K562 (cell line): Measurements from ENCODE around the gene BIRC6. TPM values are rescaled to one million over a fixed set of nuclear protein-coding genes. Genes with fewer than 3 reads are reported as not detected.
A peak's percentile ranks its signal among the peaks of the same experiment; 100 is the strongest.

ENCODE experiments used
- ATAC-seq: fragments of 200-7000 bp; cut with Tn5 transposase; 3 replicates; pipeline ENCODE4 v1.9.1; 2020; ENCODE audit warnings: moderate library complexity
- BruUV-seq: library from RNA; stranded (reverse); fragments of 400-500 nt; replicated peaks from 2 replicates; lab custom pipeline; 2021; lab: Mats Ljungman, UMichigan
- CTCF ChIA-PET: fragments of 300-600 bp; formaldehyde crosslinking; extraction: SDS; loops from one replicate; lab custom pipeline; 2021; ENCODE audit warnings: low intra/inter-chr PET ratio; lab: Yijun Ruan, JAX
- POLR2A ChIA-PET: fragments of 300-600, 350-650 bp; sonication (Branson Sonifier 250); formaldehyde crosslinking; extraction: SDS; loops from one replicate; lab custom pipeline; 2021; ENCODE audit warnings: antibody characterized with exemption, inconsistent platforms; lab: Yijun Ruan, JAX
- DNase-seq, 4 experiments: peaks; one replicate each; pipeline versions ENCODE4 v3.0.0 to v3.0.0-alpha.2; 2011 to 2018; ENCODE audit warnings: low spot score in 3 of 4, mixed read lengths in 3 of 4; ENCODE audit errors: extremely low read depth in 1 of 4
- FAIRE-seq: peaks from 2 replicates; lab custom pipeline; 2011; peaks lifted over from hg19 to GRCh38; lab: Jason Lieb, UNC
- H2AFZ ChIP-seq: 2 replicates; pipeline ENCODE4 v1.6.0; 2011; ENCODE audit warnings: low read depth, low read length, control low read depth, inconsistent platforms
- H3K27ac ChIP-seq: fragments of 200-600 bp; 3 replicates; pipeline ENCODE4 v1.8.0; 2011; ENCODE audit warnings: low read depth, mild to moderate bottlenecking, control low read depth, inconsistent platforms, low read length, moderate library complexity, mixed read lengths; ENCODE audit errors: extremely low read depth
- H3K27me3 ChIP-seq, 2 experiments: fragments of 300-600 bp in 1 of 2; 2 replicates in 1 of 2; 3 replicates in 1 of 2; pipeline versions ENCODE4 v1.6.0 to v1.8.0; 2011; ENCODE audit warnings: inconsistent platforms in 2 of 2, low read length in 2 of 2, mild to moderate bottlenecking in 1 of 2, mixed read lengths in 1 of 2, moderate library complexity in 1 of 2; ENCODE audit not compliant: control insufficient read depth in 2 of 2, insufficient read depth in 2 of 2
- H3K36me3 ChIP-seq: fragments of 300-600 bp; 3 replicates; pipeline ENCODE4 v1.8.0; 2011; ENCODE audit warnings: mild to moderate bottlenecking, low read length, inconsistent platforms; ENCODE audit not compliant: control insufficient read depth, insufficient read depth
- H3K4me1 ChIP-seq, 2 experiments: fragments of 200-600 bp in 1 of 2; replicated peaks in 1 of 2; 2 replicates in 1 of 2; 3 replicates in 1 of 2; pipeline versions ENCODE4 v1.5.1 to v1.8.0; 2011; ENCODE audit warnings: inconsistent platforms in 2 of 2, low read length in 2 of 2, mild to moderate bottlenecking in 1 of 2, mixed read lengths in 1 of 2, moderate library complexity in 1 of 2; ENCODE audit not compliant: control insufficient read depth in 2 of 2, insufficient read depth in 2 of 2
- H3K4me2 ChIP-seq: 2 replicates; pipeline ENCODE4 v1.6.1; 2011; ENCODE audit warnings: low read length, control low read depth, inconsistent platforms, mixed read lengths; ENCODE audit not compliant: insufficient read depth
- H3K4me3 ChIP-seq: fragments of 200-600 bp; sonication (generic), shearing (Covaris generic); 2 replicates; pipeline ENCODE4 v1.5.1; 2016; ENCODE audit warnings: control low read depth, inconsistent platforms
- H3K79me2 ChIP-seq: fragments of 200-600 bp; 3 replicates; pipeline ENCODE4 v1.8.0; 2011; ENCODE audit warnings: low read length, inconsistent platforms; ENCODE audit not compliant: control insufficient read depth, insufficient read depth
- H3K9ac ChIP-seq, 2 experiments: 2 replicates each; pipeline versions ENCODE4 v1.6.0 to v1.6.1; 2011; ENCODE audit warnings: low read depth in 2 of 2, low read length in 2 of 2, control low read depth in 1 of 2, inconsistent platforms in 1 of 2, mild to moderate bottlenecking in 1 of 2, mixed read lengths in 1 of 2; ENCODE audit not compliant: insufficient read depth in 1 of 2
- H3K9me1 ChIP-seq: one replicate; pipeline ENCODE4 v1.6.0; 2011; ENCODE audit warnings: inconsistent platforms, mild to moderate bottlenecking, low read length, moderate library complexity; ENCODE audit not compliant: control insufficient read depth, insufficient read depth
- H3K9me3 ChIP-seq: replicated peaks from 2 replicates; pipeline ENCODE4 v1.5.1; 2011; ENCODE audit warnings: low read depth, low read length, inconsistent platforms; ENCODE audit not compliant: control insufficient read depth, insufficient read depth
- H4K20me1 ChIP-seq: replicated peaks from 2 replicates; pipeline ENCODE4 v1.6.1; 2011; ENCODE audit warnings: low read length, inconsistent platforms, mixed read lengths; ENCODE audit not compliant: control insufficient read depth, insufficient read depth
- CEBPB ChIP-seq: fragments of 450-650 bp; IDR thresholded peaks from 2 replicates; pipeline ENCODE4 v1.6.1; 2016; ENCODE audit warnings: missing genetic modification characterization, missing compliant biosample characterization
- CEBPG ChIP-seq, 3 experiments: fragments of 200-800 bp in 1 of 3; sonication (Bioruptor generic) in 1 of 3; sonication (generic) in 1 of 3; formaldehyde crosslinking in 1 of 3; IDR thresholded peaks in 2 of 3; conservative IDR thresholded peaks in 1 of 3; 2 replicates each; pipeline versions ENCODE4 v1.6.1 to v1.8.0; 2016 to 2022; ENCODE audit warnings: missing compliant biosample characterization in 2 of 3, missing genetic modification characterization in 2 of 3, mild to moderate bottlenecking in 1 of 3, missing genetic modification reagents in 1 of 3
- CEBPZ ChIP-seq: fragments of 150-350 bp; IDR thresholded peaks from 2 replicates; pipeline ENCODE4 v1.6.1; 2014; ENCODE audit warnings: low read depth, mild to moderate bottlenecking, low read length, borderline replicate concordance
- CREM ChIP-seq: IDR thresholded peaks from 2 replicates; pipeline ENCODE4 v1.6.1; 2014; ENCODE audit warnings: antibody characterized with exemption, low read depth
- CTCF ChIP-seq, 3 experiments: IDR thresholded peaks in 2 of 3; conservative IDR thresholded peaks in 1 of 3; 2 replicates each; pipeline ENCODE4 v1.5.1; 2011 to 2012; ENCODE audit warnings: low read length in 3 of 3, mild to moderate bottlenecking in 3 of 3, control low read depth in 2 of 3, improper control_type of control experiment in 1 of 3, inconsistent platforms in 1 of 3, low read depth in 1 of 3, mixed read lengths in 1 of 3, moderate library complexity in 1 of 3; ENCODE audit not compliant: insufficient read depth in 2 of 3
- GTF2F1 ChIP-seq: IDR thresholded peaks from 2 replicates; pipeline ENCODE4 v1.6.1; 2011; ENCODE audit warnings: low read depth, low read length, improper control_type of control experiment
- MEF2D ChIP-seq: conservative IDR thresholded peaks from 2 replicates; pipeline ENCODE4 v1.6.1; 2016; ENCODE audit warnings: low read depth, missing genetic modification characterization, missing compliant biosample characterization
- PBX2 ChIP-seq, 2 experiments: IDR thresholded peaks in 1 of 2; conservative IDR thresholded peaks in 1 of 2; 2 replicates each; pipeline ENCODE4 v1.6.1; 2016; ENCODE audit warnings: low read depth in 2 of 2, mild to moderate bottlenecking in 1 of 2, missing compliant biosample characterization in 1 of 2, missing genetic modification characterization in 1 of 2, moderate library complexity in 1 of 2
- RCOR1 ChIP-seq, 2 experiments: IDR thresholded peaks; 2 replicates each; pipeline ENCODE4 v1.6.1; 2012; ENCODE audit warnings: low read depth in 2 of 2, low read length in 2 of 2, borderline replicate concordance in 1 of 2, improper control_type of control experiment in 1 of 2
- TAF9B ChIP-seq: fragments of 450-650 bp; IDR thresholded peaks from 2 replicates; pipeline ENCODE4 v1.6.1; 2018; ENCODE audit warnings: mild to moderate bottlenecking; ENCODE audit not compliant: partially characterized antibody
- ZC3H11A ChIP-seq: IDR thresholded peaks from 2 replicates; pipeline ENCODE4 v1.6.1; 2012; ENCODE audit warnings: low read depth, low read length, improper control_type of control experiment
- ZKSCAN8 ChIP-seq: fragments of 200-800 bp; sonication (Bioruptor generic); IDR thresholded peaks from 2 replicates; pipeline ENCODE4 v1.6.1; 2016; ENCODE audit warnings: missing genetic modification characterization, missing compliant biosample characterization
- ZNF586 ChIP-seq: fragments of 450-650 bp; formaldehyde crosslinking; conservative IDR thresholded peaks from 2 replicates; pipeline ENCODE4 v1.4.0; 2020; ENCODE audit warnings: mild to moderate bottlenecking, moderate library complexity
- WGBS: fragments of 100-300 bp; shearing (Covaris generic); methylation state at CpG from one replicate; pipeline ENCODE4 v1.1.6; 2016; ENCODE audit warnings: low coverage, mixed read lengths; ENCODE audit not compliant: insufficient coverage; ENCODE audit errors: missing lambda C conversion rate; 5-methylcytosine and 5-hydroxymethylcytosine counted together
- in situ Hi-C: fragments of 300-500 bp; cut with MboI; formaldehyde crosslinking; loops from 4 replicates; pipeline ENCODE4 v1.15.0; 2018; ENCODE audit warnings: inconsistent platforms, mixed read lengths
- intact Hi-C: fragments of 100-400 bp; cut with micrococcal nuclease; formaldehyde crosslinking; loops from 2 replicates; pipeline ENCODE4 v1.14.2; 2022
- polyA plus RNA-seq, 8 experiments: library from polyadenylated mRNA; depleted of rRNA in 4 of 8; stranded (reverse) in 5 of 8; unstranded in 3 of 8; fragments of >200 nt; fragmentation: Nextera tagmentation in 2 of 8; fragmentation: Illumina TruSeq in 1 of 8; extraction: Ambion mirVana in 2 of 8; extraction: Trizol in 1 of 8; gene quantifications; 2 replicates each; pipeline versions ENCODE4 v1.2.1 to v1.2.3, GENCODE V29; 2011 to 2014; ENCODE audit warnings: inconsistent platforms in 1 of 8, missing spikeins in 1 of 8
- total RNA-seq, 7 experiments: library from RNA; depleted of rRNA in 6 of 7; stranded (reverse); fragments of >200 nt in 6 of 7; fragmentation: Illumina TruSeq in 2 of 7; extraction: Trizol in 2 of 7; gene quantifications; 2 replicates each; pipeline versions ENCODE4 v1.2.1 to v1.2.3, GENCODE V29; 2011 to 2021; ENCODE audit warnings: low replicate concordance in 1 of 7

The BIRC6 gene
- total and polyA plus RNA-seq, 9 of the 15 experiments (the other 6 are each of a cell fraction or from before 2014, with no cell fraction given) = 18.8 to 110 (median 49.8) TPM

GRCh38 chr2:32484937-32485336, 128.1 kb downstream of the BIRC6 start:
- 33% methylated on average over 4 of the region's 4 CpGs for WGBS
- Histone ChIP-seq H3K27me3 (no peaks in the 10 kb centered on the region), H4K20me1 (no peaks in the 10 kb centered on the region), H3K4me1 (peaks cover 4 to 6% of the 10 kb centered on the region in 2 experiments; a peak in 3 of 5 replicates), H3K4me3 (no peak overlapping the region), H3K79me2 (no peaks in the 10 kb centered on the region), H2AFZ (no peak overlapping the region), H3K27ac (no peak overlapping the region), H3K9me1 (no peaks in the 10 kb centered on the region), H3K4me2 (no peak overlapping the region), H3K9ac (no peak overlapping the region), H3K9me3 (no peaks in the 10 kb centered on the region), H3K36me3 (peaks cover 87% of the 10 kb centered on the region)
- peak; percentile 37 for ATAC-seq
- intact Hi-C loops = no loop called here
- BruUV-seq = no TSS peak
- FAIRE-seq = no peak
- ChIA-PET CTCF (no interaction called here), POLR2A (interaction anchor here (1.1 kb wide), 1 partner anchor 9 kb away, joined by 4 read pairs; no protein-coding TSS in a partner anchor)
- DNase-seq = peak in 2 of 4 experiments; percentile 27 to 29
- in situ Hi-C loops = no loop called here
- TF ChIP-seq CEBPB (tag) (peak; percentile 81), PBX2 (CRISPR knock-in tag; IDR thresholded peaks at IDR 0.05; ENCODE audit: low read depth) (no peak), PBX2 (tag; conservative IDR thresholded peaks at IDR 0.05; ENCODE audit: low read depth) (no peak), CTCF (IDR thresholded peaks at IDR 0.05 in 2 of 3, conservative IDR thresholded peaks at IDR 0.05 in 1 of 3; ENCODE audit: insufficient read depth in 2 of 3, low read depth in 1 of 3, low read length in 3 of 3) (no peak), TAF9B (no peak), CEBPZ (no peak), ZNF586 (CRISPR knock-in tag) (no peak), ZC3H11A (no peak), MEF2D (tag) (peak; percentile 92), GTF2F1 (no peak), CEBPG (CRISPR knock-in tag; IDR thresholded peaks at IDR 0.05) (0 out of 2 replicates have a peak, but pooled peaks have one; percentile 26), CEBPG (tag; conservative IDR thresholded peaks at IDR 0.05 in 1 of 2, IDR thresholded peaks at IDR 0.05 in 1 of 2) (peak in 1 of 2 experiments; percentile 94; a peak in 2 of 4 replicates), ZKSCAN8 (no peak), CREM (0 out of 2 replicates have a peak, but pooled peaks have one; percentile 15), RCOR1 (IDR thresholded peaks at IDR 0.05; ENCODE audit: borderline replicate concordance in 1 of 2, low read depth in 2 of 2, low read length in 2 of 2) (no peak)
